Esophagus squamous epithelium (tissue), 4 donors: ENCODE data around the gene FBXL5.

Experiments used
- POLR2A ChIP-seq, 4 donors: fragments of 450-650 bp; IDR thresholded peaks; one replicate each; pipeline ENCODE4 v1.6.1; 2017; ENCODE audit warnings: antibody characterized with exemption in 4 of 4, mild to moderate bottlenecking in 4 of 4, moderate library complexity in 3 of 4
- TF ChIP-seq, protein P1 (sequence below), 6 experiments: fragments of 450-650 bp in 4 of 6; fragments of 200-600 bp in 2 of 6; sonication (generic) in 2 of 6; IDR thresholded peaks; one replicate each; pipeline ENCODE4 v1.5.1; 2016 to 2019; ENCODE audit warnings: antibody characterized with exemption in 6 of 6, mild to moderate bottlenecking in 4 of 6, moderate library complexity in 4 of 6

DNA sequence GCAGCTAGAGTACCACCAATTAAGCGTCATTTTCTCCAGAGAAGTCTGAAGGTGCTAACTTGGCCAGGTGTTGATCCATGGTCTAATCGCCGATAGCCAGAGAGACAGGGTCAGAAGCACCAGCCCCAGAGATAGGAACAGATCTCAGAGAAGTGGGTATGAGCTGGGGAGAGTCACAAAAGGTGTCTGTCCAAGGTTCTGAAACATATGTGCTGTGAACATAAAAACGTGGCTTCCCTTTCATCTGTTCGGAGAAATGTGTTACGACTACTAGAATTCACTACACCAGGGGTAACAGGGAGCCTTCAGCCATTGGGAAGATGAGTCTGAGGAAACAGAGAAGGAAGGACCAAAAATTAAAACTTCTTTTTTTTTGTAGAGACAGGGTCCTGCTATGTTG lies 91.3 kb downstream of the FBXL5 start:
- TF ChIP-seq, protein P1, sequence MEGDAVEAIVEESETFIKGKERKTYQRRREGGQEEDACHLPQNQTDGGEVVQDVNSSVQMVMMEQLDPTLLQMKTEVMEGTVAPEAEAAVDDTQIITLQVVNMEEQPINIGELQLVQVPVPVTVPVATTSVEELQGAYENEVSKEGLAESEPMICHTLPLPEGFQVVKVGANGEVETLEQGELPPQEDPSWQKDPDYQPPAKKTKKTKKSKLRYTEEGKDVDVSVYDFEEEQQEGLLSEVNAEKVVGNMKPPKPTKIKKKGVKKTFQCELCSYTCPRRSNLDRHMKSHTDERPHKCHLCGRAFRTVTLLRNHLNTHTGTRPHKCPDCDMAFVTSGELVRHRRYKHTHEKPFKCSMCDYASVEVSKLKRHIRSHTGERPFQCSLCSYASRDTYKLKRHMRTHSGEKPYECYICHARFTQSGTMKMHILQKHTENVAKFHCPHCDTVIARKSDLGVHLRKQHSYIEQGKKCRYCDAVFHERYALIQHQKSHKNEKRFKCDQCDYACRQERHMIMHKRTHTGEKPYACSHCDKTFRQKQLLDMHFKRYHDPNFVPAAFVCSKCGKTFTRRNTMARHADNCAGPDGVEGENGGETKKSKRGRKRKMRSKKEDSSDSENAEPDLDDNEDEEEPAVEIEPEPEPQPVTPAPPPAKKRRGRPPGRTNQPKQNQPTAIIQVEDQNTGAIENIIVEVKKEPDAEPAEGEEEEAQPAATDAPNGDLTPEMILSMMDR (IDR thresholded peaks at IDR 0.05) = no peak
- TF ChIP-seq POLR2A (IDR thresholded peaks at IDR 0.05) = no peak
